ENCODE data around the gene PRSS50.

DNA sequence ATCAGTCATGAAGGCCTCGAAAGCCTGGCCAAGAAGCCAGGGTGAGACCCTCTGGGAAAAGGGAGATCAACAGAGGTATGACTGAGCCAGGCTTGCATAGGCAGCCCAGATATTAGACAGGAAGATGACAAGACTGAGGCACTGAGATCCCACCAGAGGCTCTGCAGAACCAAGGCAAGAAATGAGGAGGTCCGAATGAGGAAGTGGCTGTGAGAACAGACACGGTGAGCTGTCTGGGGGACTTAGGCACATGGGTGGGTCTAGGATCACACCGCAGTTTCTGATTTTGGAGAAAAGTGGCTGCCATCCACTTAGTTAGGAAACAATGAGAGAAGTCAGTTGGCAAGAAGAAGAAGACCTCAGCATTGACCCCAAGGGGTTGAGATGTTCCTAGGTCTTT lies 31.5 kb upstream of the PRSS50 start:
- TF ChIP-seq, protein P1, sequence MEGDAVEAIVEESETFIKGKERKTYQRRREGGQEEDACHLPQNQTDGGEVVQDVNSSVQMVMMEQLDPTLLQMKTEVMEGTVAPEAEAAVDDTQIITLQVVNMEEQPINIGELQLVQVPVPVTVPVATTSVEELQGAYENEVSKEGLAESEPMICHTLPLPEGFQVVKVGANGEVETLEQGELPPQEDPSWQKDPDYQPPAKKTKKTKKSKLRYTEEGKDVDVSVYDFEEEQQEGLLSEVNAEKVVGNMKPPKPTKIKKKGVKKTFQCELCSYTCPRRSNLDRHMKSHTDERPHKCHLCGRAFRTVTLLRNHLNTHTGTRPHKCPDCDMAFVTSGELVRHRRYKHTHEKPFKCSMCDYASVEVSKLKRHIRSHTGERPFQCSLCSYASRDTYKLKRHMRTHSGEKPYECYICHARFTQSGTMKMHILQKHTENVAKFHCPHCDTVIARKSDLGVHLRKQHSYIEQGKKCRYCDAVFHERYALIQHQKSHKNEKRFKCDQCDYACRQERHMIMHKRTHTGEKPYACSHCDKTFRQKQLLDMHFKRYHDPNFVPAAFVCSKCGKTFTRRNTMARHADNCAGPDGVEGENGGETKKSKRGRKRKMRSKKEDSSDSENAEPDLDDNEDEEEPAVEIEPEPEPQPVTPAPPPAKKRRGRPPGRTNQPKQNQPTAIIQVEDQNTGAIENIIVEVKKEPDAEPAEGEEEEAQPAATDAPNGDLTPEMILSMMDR (IDR thresholded peaks at IDR 0.05): no peak
- TF ChIP-seq POLR2A (IDR thresholded peaks at IDR 0.05) (no peak), POLR2AphosphoS5 (IDR thresholded peaks at IDR 0.05; ENCODE audit: insufficient read depth in 1 of 2, low read depth in 1 of 2) (no peak)

All from vagina (tissue), 2 donors.